HepG2 (cell line): ENCODE results near the gene DHX30. TPM values are rescaled to one million over a fixed set of nuclear protein-coding genes. Genes with fewer than 3 reads are reported as not detected.
A peak's percentile ranks its signal among the peaks of the same experiment; 100 is the strongest.

Source experiments
- HDAC1 ChIP-seq: sonication (generic); formaldehyde crosslinking; IDR thresholded peaks from 2 replicates; pipeline ENCODE4 v1.5.1; 2020; ENCODE audit warnings: mild to moderate bottlenecking, missing genetic modification reagents
- JUNB ChIP-seq: sonication (generic); formaldehyde crosslinking; IDR thresholded peaks from 2 replicates; pipeline ENCODE4 v1.8.0; 2022; ENCODE audit warnings: missing genetic modification reagents, mild to moderate bottlenecking, borderline replicate concordance
- KAT2B ChIP-seq: fragments of 150-350 bp; IDR thresholded peaks from 2 replicates; pipeline ENCODE4 v1.6.1; 2014; ENCODE audit warnings: low read depth, low read length, borderline replicate concordance
- MIER3 ChIP-seq: IDR thresholded peaks from 2 replicates; pipeline ENCODE4 v1.6.1; 2016; ENCODE audit warnings: missing compliant biosample characterization, borderline replicate concordance
- PHF20 ChIP-seq: sonication (generic); formaldehyde crosslinking; IDR thresholded peaks from 2 replicates; pipeline ENCODE4 v1.5.0; 2020; ENCODE audit warnings: mild to moderate bottlenecking, missing genetic modification reagents
- RBFOX2 ChIP-seq: fragments of 200-400 bp; formaldehyde crosslinking; IDR thresholded peaks from 2 replicates; pipeline ENCODE4 v1.6.1; 2017; ENCODE audit warnings: low read depth, mild to moderate bottlenecking, low read length
- RFXANK ChIP-seq: IDR thresholded peaks from 2 replicates; pipeline ENCODE4 v1.6.1; 2016
- RXRB ChIP-seq: IDR thresholded peaks from 2 replicates; pipeline ENCODE4 v1.6.1; 2016; ENCODE audit warnings: borderline replicate concordance, missing genetic modification reagents, missing compliant biosample characterization
- SRY ChIP-seq: sonication (generic); formaldehyde crosslinking; IDR thresholded peaks from 2 replicates; pipeline ENCODE4 v1.8.0; 2022; ENCODE audit warnings: mild to moderate bottlenecking, missing genetic modification reagents
- TAF1 ChIP-seq: sonication (generic); formaldehyde crosslinking; IDR thresholded peaks from 2 replicates; pipeline ENCODE4 v1.4.0; 2020; ENCODE audit warnings: missing genetic modification reagents
- ZFP90 ChIP-seq: sonication (generic); formaldehyde crosslinking; IDR thresholded peaks from 2 replicates; pipeline ENCODE4 v1.8.0; 2022; ENCODE audit warnings: missing genetic modification reagents, mild to moderate bottlenecking, inconsistent platforms, borderline replicate concordance
- ZNF333 ChIP-seq: sonication (generic); formaldehyde crosslinking; IDR thresholded peaks from 2 replicates; pipeline ENCODE4 v1.4.0; 2020; ENCODE audit warnings: mild to moderate bottlenecking, missing genetic modification reagents, borderline replicate concordance
- ZNF496 ChIP-seq: sonication (generic); formaldehyde crosslinking; IDR thresholded peaks from 2 replicates; pipeline ENCODE4 v1.8.1; 2023; ENCODE audit warnings: mild to moderate bottlenecking, moderate library complexity, missing genetic modification reagents; ENCODE audit not compliant: insufficient replicate concordance
- ZNF577 ChIP-seq: sonication (generic); formaldehyde crosslinking; IDR thresholded peaks from 2 replicates; pipeline ENCODE4 v1.4.0; 2020; ENCODE audit warnings: mild to moderate bottlenecking, low read depth, missing genetic modification reagents, borderline replicate concordance
- ZNF775 ChIP-seq: sonication (generic); formaldehyde crosslinking; IDR thresholded peaks from 2 replicates; pipeline ENCODE4 v1.4.0; 2020; ENCODE audit warnings: missing genetic modification reagents, mild to moderate bottlenecking, moderate library complexity, borderline replicate concordance
- ZSCAN21 ChIP-seq: sonication (generic); formaldehyde crosslinking; IDR thresholded peaks from 2 replicates; pipeline ENCODE4 v1.8.0; 2022; ENCODE audit warnings: mild to moderate bottlenecking, missing genetic modification reagents, moderate library complexity, borderline replicate concordance
- polyA plus RNA-seq, 8 experiments: library from polyadenylated mRNA; depleted of rRNA in 3 of 8; stranded (reverse) in 7 of 8; unstranded in 1 of 8; fragments of >200 nt; fragmentation: Illumina TruSeq in 4 of 8; extraction: Trizol in 4 of 8; gene quantifications; 2 replicates each; pipeline versions ENCODE4 v1.2.1 to v1.2.3, GENCODE V29; 2011 to 2016; ENCODE audit warnings: low read depth in 4 of 8, missing spikeins in 1 of 8, mixed read lengths in 1 of 8; ENCODE audit not compliant: insufficient read depth in 1 of 8
- total RNA-seq, 5 experiments: library from RNA; depleted of rRNA; stranded (reverse); fragments of >200 nt; fragmentation: Illumina TruSeq; extraction: Trizol; gene quantifications; 2 replicates each; pipeline ENCODE4 v1.2.3, GENCODE V29; 2016; ENCODE audit warnings: low read depth in 1 of 5
- TF ChIP-seq, protein P1 (sequence below), 2 experiments: IDR thresholded peaks; 2 replicates each; pipeline ENCODE4 v1.6.1; 2011 to 2012; ENCODE audit warnings: low read length in 2 of 2, borderline replicate concordance in 1 of 2, low read depth in 1 of 2, mild to moderate bottlenecking in 1 of 2, moderate library complexity in 1 of 2
- TF ChIP-seq, protein P2 (sequence below): sonication (generic); formaldehyde crosslinking; IDR thresholded peaks from 2 replicates; pipeline ENCODE4 v1.5.0; 2020; ENCODE audit warnings: missing genetic modification reagents
- TF ChIP-seq, protein P3 (sequence below): sonication (generic); formaldehyde crosslinking; IDR thresholded peaks from 2 replicates; pipeline ENCODE4 v1.8.0; 2022; ENCODE audit warnings: missing genetic modification reagents, low read depth, mild to moderate bottlenecking, borderline replicate concordance
- TF ChIP-seq, protein P4 (sequence below): sonication (generic); formaldehyde crosslinking; IDR thresholded peaks from 2 replicates; pipeline ENCODE4 v1.4.0; 2020; ENCODE audit warnings: missing genetic modification reagents
- TF ChIP-seq, protein P5 (sequence below): sonication (generic); formaldehyde crosslinking; IDR thresholded peaks from 2 replicates; pipeline ENCODE4 v1.4.0; 2020; ENCODE audit warnings: missing genetic modification reagents

Gene DHX30
- total and polyA plus RNA-seq, 2 of the 13 experiments (the other 11 are each of a cell fraction or from before 2014, with no cell fraction given), result 30.6 to 59.4 TPM

DNA sequence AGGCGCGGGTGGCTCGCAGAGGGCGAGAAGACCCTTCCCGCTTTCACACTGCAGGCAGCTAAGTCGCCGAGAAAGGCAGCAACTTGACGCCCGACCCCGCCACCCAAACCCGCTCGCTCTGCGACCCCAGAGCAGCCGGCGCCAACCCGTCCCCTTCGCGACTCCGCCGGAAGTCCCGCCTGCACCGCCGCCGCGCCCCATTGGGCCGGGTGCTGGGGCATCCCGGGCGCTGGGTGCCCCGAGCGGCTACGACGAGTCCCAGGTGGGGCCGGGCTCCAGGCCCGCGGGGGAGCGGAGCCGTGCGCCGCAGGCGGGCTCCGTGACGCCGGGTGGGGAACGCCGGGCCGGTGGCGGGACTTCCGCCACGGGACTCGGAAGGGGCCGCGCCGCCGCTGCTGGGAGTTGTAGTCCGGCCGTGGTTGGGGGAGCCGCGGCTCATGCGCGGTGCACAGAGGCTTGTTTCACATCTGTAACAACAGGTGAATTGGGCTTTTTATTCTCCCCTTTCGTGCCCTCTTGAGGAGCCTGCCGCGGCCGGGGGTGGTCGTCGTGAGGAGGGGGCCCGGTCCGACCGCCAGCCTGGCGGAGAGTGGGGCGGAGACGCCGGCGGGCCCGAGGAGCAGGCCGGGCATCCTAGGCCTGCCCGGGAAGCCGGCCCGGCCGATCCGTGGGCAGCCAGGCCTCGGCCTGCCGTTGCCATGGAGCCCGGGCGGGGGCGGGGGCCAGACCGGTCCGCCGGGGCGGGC lies at the start of gene DHX30 (continued):
- no peak for TF ChIP-seq ZNF496 (CRISPR knock-in tag)
- no peak for TF ChIP-seq MIER3 (CRISPR knock-in tag)
- TF ChIP-seq, protein P1, sequence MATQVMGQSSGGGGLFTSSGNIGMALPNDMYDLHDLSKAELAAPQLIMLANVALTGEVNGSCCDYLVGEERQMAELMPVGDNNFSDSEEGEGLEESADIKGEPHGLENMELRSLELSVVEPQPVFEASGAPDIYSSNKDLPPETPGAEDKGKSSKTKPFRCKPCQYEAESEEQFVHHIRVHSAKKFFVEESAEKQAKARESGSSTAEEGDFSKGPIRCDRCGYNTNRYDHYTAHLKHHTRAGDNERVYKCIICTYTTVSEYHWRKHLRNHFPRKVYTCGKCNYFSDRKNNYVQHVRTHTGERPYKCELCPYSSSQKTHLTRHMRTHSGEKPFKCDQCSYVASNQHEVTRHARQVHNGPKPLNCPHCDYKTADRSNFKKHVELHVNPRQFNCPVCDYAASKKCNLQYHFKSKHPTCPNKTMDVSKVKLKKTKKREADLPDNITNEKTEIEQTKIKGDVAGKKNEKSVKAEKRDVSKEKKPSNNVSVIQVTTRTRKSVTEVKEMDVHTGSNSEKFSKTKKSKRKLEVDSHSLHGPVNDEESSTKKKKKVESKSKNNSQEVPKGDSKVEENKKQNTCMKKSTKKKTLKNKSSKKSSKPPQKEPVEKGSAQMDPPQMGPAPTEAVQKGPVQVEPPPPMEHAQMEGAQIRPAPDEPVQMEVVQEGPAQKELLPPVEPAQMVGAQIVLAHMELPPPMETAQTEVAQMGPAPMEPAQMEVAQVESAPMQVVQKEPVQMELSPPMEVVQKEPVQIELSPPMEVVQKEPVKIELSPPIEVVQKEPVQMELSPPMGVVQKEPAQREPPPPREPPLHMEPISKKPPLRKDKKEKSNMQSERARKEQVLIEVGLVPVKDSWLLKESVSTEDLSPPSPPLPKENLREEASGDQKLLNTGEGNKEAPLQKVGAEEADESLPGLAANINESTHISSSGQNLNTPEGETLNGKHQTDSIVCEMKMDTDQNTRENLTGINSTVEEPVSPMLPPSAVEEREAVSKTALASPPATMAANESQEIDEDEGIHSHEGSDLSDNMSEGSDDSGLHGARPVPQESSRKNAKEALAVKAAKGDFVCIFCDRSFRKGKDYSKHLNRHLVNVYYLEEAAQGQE (IDR thresholded peaks at IDR 0.05; ENCODE audit: borderline replicate concordance in 1 of 2, low read depth in 1 of 2, low read length in 2 of 2), result no peak
- TF ChIP-seq ZFP90 (CRISPR knock-in tag), result no peak
- no peak for TF ChIP-seq KAT2B
- TF ChIP-seq TAF1 (CRISPR knock-in tag), result no peak; the same call in none of the 2 replicates
- TF ChIP-seq, protein P2, sequence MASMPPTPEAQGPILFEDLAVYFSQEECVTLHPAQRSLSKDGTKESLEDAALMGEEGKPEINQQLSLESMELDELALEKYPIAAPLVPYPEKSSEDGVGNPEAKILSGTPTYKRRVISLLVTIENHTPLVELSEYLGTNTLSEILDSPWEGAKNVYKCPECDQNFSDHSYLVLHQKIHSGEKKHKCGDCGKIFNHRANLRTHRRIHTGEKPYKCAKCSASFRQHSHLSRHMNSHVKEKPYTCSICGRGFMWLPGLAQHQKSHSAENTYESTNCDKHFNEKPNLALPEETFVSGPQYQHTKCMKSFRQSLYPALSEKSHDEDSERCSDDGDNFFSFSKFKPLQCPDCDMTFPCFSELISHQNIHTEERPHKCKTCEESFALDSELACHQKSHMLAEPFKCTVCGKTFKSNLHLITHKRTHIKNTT (CRISPR knock-in tag), result no peak
- no peak for TF ChIP-seq ZSCAN21 (CRISPR knock-in tag)
- no peak for TF ChIP-seq RFXANK
- TF ChIP-seq, protein P3, sequence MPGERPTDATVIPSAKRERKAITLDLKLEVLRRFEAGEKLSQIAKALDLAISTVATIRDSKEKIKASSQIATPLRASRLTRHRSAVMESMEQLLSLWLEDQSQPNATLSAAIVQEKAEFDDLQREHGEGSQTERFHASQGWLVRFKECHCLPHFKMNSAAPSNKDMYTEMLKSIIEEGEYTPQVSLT (CRISPR knock-in tag), result no peak
- TF ChIP-seq JUNB (CRISPR knock-in tag), result no peak
- no peak; the same call in 1 of the 2 replicates for TF ChIP-seq RXRB (CRISPR knock-in tag)
- TF ChIP-seq RBFOX2, result peak; percentile 91
- no peak for TF ChIP-seq ZNF577 (CRISPR knock-in tag)
- TF ChIP-seq ZNF775 (CRISPR knock-in tag), result no peak
- peak; percentile 85; the same call in 1 of the 2 replicates for TF ChIP-seq SRY (CRISPR knock-in tag)
- peak; percentile 48 for TF ChIP-seq PHF20
- TF ChIP-seq HDAC1 (CRISPR knock-in tag), result peak; percentile 39; the same call in 1 of the 2 replicates
- TF ChIP-seq, protein P4, sequence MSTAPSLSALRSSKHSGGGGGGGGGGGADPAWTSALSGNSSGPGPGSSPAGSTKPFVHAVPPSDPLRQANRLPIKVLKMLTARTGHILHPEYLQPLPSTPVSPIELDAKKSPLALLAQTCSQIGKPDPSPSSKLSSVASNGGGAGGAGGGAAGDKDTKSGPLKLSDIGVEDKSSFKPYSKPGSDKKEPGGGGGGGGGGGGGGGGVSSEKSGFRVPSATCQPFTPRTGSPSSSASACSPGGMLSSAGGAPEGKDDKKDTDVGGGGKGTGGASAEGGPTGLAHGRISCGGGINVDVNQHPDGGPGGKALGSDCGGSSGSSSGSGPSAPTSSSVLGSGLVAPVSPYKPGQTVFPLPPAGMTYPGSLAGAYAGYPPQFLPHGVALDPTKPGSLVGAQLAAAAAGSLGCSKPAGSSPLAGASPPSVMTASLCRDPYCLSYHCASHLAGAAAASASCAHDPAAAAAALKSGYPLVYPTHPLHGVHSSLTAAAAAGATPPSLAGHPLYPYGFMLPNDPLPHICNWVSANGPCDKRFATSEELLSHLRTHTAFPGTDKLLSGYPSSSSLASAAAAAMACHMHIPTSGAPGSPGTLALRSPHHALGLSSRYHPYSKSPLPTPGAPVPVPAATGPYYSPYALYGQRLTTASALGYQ (CRISPR knock-in tag), result no peak
- TF ChIP-seq, protein P5, sequence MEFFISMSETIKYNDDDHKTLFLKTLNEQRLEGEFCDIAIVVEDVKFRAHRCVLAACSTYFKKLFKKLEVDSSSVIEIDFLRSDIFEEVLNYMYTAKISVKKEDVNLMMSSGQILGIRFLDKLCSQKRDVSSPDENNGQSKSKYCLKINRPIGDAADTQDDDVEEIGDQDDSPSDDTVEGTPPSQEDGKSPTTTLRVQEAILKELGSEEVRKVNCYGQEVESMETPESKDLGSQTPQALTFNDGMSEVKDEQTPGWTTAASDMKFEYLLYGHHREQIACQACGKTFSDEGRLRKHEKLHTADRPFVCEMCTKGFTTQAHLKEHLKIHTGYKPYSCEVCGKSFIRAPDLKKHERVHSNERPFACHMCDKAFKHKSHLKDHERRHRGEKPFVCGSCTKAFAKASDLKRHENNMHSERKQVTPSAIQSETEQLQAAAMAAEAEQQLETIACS, result 0 out of 2 replicates have a peak, but pooled peaks have one; percentile 25
- TF ChIP-seq ZNF333 (CRISPR knock-in tag), result no peak
